Peyer's patch (tissue), 4 donors: ENCODE measurements around the gene MLYCD.

Experiments
- POLR2A ChIP-seq, 2 donors: fragments of 450-650 bp; IDR thresholded peaks; one replicate each; pipeline ENCODE4 v1.5.1; 2017; ENCODE audit warnings: antibody characterized with exemption in 2 of 2, mild to moderate bottlenecking in 2 of 2, moderate library complexity in 2 of 2
- TF ChIP-seq, protein P1 (sequence below), 6 experiments: fragments of 450-650 bp in 4 of 6; fragments of 200-600 bp in 2 of 6; sonication (generic) in 1 of 6; IDR thresholded peaks; one replicate each; pipeline ENCODE4 v1.5.1; 2017 to 2019; ENCODE audit warnings: antibody characterized with exemption in 6 of 6, mild to moderate bottlenecking in 3 of 6, moderate library complexity in 1 of 6

DNA sequence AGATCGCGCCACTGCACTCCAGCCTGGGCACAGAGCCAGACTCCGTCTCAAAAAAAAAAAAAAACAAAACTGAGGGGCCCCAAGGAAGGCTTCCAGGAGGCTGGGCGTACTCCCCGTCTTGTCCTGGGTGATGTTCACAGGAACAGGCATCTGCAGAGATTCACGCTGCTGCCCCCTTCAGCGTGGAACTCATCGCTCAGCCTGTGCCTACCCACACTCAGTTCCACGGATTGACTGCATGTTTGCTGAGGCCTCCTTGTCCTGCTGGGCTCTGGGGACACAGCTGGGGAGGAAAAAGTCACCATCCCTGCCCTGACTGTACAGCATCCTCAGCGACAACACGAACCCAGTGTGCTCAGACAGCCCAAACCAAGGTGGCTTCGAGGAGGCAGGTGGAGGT, 41.2 kb downstream of the MLYCD start:
- TF ChIP-seq, protein P1, sequence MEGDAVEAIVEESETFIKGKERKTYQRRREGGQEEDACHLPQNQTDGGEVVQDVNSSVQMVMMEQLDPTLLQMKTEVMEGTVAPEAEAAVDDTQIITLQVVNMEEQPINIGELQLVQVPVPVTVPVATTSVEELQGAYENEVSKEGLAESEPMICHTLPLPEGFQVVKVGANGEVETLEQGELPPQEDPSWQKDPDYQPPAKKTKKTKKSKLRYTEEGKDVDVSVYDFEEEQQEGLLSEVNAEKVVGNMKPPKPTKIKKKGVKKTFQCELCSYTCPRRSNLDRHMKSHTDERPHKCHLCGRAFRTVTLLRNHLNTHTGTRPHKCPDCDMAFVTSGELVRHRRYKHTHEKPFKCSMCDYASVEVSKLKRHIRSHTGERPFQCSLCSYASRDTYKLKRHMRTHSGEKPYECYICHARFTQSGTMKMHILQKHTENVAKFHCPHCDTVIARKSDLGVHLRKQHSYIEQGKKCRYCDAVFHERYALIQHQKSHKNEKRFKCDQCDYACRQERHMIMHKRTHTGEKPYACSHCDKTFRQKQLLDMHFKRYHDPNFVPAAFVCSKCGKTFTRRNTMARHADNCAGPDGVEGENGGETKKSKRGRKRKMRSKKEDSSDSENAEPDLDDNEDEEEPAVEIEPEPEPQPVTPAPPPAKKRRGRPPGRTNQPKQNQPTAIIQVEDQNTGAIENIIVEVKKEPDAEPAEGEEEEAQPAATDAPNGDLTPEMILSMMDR (IDR thresholded peaks at IDR 0.05), result no peak
- no peak for TF ChIP-seq POLR2A (IDR thresholded peaks at IDR 0.05)
